Measurements from ENCODE around the gene KCNQ1. TPM values are rescaled to one million over a fixed set of nuclear protein-coding genes. Genes with fewer than 3 reads are reported as not detected.

KCNQ1 gene
- total and polyA plus RNA-seq, 2 donors (not counting 3 experiments of a cell fraction or from before 2014, with no cell fraction given) = 0.07 to 0.09 TPM

GRCh38 chr11:2528301-2529050 lies 83.7 kb downstream of the KCNQ1 start:
- Histone ChIP-seq H3K27ac (ENCODE audit: insufficient read depth, low read depth, low read length) (no peak overlapping the region), H2AFZ (ENCODE audit: low read depth, low read length) (no peak overlapping the region), H3K36me3 (ENCODE audit: control insufficient read depth in 2 of 2, extremely low read depth in 1 of 2, insufficient read depth in 2 of 2, low read length in 2 of 2) (no peaks in the 10 kb centered on the region), H3K9me1 (replicated peaks; ENCODE audit: control insufficient read depth, extremely low read depth, insufficient read depth, low read length) (no peaks in the 10 kb centered on the region), H3K27me3 (ENCODE audit: control insufficient read depth in 2 of 2, insufficient read depth in 2 of 2, low read length in 2 of 2) (no peaks in the 10 kb centered on the region), H3K4me1 (ENCODE audit: control insufficient read depth, extremely low read depth, insufficient read depth, low read length) (peaks cover 7% of the 10 kb centered on the region), H4K20me1 (replicated peaks; ENCODE audit: control insufficient read depth, extremely low read depth, insufficient read depth, low read length) (no peaks in the 10 kb centered on the region), H3K9me3 (replicated peaks; ENCODE audit: control insufficient read depth, insufficient read depth, low read length) (no peaks in the 10 kb centered on the region), H3K4me3 (replicated peaks in 1 of 3; ENCODE audit: insufficient read depth in 1 of 3, low read depth in 1 of 3, low read length in 3 of 3) (no peak overlapping the region), H3K79me2 (ENCODE audit: control insufficient read depth, insufficient read depth, low read length) (no peaks in the 10 kb centered on the region), H3K9ac (replicated peaks; ENCODE audit: extremely low read depth, insufficient read depth, low read length) (no peak overlapping the region), H3K4me2 (ENCODE audit: insufficient read depth, low read length) (no peak overlapping the region)
- ChIA-PET POLR2A (no interaction called here), CTCF (interaction anchor here (6.8 kb wide), 1 partner anchor 103 kb away, joined by 190 read pairs; no protein-coding TSS in a partner anchor)
- intact Hi-C loops (cut with micrococcal nuclease) = no loop called here
- FAIRE-seq (no peak), DNase-seq (ENCODE audit: low read depth, low spot score) (no peak)
- no TSS peak for BruUV-seq (replicated peaks)
- TF ChIP-seq JUN (IDR thresholded peaks at IDR 0.05; ENCODE audit: borderline replicate concordance, insufficient read depth, insufficient read length, low read depth) (no peak), GATA2 (IDR thresholded peaks at IDR 0.05; ENCODE audit: insufficient read depth, insufficient read length, low read depth, low read length) (no peak), FOS (IDR thresholded peaks at IDR 0.05; ENCODE audit: borderline replicate concordance, insufficient read depth, low read length) (no peak), EZH2 (IDR thresholded peaks at IDR 0.05; ENCODE audit: borderline replicate concordance, low read depth, low read length, severe bottlenecking) (no peak), MYC (IDR thresholded peaks at IDR 0.05; ENCODE audit: low read depth, low read length) (no peak), POLR2AphosphoS5 (IDR thresholded peaks at IDR 0.05; ENCODE audit: insufficient read depth, low read depth, low read length) (no peak), CTCF (IDR thresholded peaks at IDR 0.05; ENCODE audit: extremely low read depth in 1 of 2, insufficient read depth in 1 of 2, low read depth in 1 of 2, low read length in 2 of 2) (no peak), MAX (IDR thresholded peaks at IDR 0.05; ENCODE audit: insufficient read depth, insufficient read length) (no peak), POLR2A (IDR thresholded peaks at IDR 0.05; ENCODE audit: low read depth, low read length) (no peak)
- dilution Hi-C loops (cut with MboI; ENCODE audit: extremely low pct_ligation_motif_present, low sequenced_read_pairs) = no loop called here
